ENCODE data around the gene TRAPPC3L. TPM values are rescaled to one million over a fixed set of nuclear protein-coding genes. Genes with fewer than 3 reads are reported as not detected.

Gene TRAPPC3L
- polyA plus RNA-seq, 2 of the 4 experiments (the other 2 are of a cell fraction): not detected

DNA sequence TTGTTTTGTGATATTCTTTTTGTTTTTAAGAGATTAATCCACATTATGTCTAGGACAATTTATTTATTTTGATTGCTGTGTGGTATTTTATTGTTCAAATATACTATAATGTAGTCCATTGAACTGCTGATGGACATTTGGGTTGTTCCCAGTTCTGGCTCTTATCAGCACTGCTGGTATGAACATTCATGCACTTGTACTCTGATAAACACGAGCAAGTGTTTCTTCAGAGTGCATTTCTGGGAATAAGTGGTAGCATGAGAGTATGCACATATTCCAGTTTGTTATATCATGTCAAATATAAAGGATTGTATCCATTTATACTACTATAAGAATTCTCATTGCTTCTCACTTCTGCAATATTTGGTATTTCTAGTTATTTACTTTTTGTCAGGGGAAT is 77.2 kb downstream of the TRAPPC3L start:
- CTCF ChIA-PET: no interaction called here
- DNase-seq (ENCODE audit: low read depth in 1 of 2, low spot score in 1 of 2) (no peak), ATAC-seq (no peak), FAIRE-seq (no peak)
- 17% methylated on average over 1 of the region's 1 CpG for WGBS (ENCODE audit: missing lambda C conversion rate)
- Histone ChIP-seq H3K4me1 (no peaks in the 10 kb centered on the region), H3K27ac (no peak overlapping the region), H3K9me3 (no peaks in the 10 kb centered on the region), H3K4me2 (no peak overlapping the region), H3K4me3 (no peak overlapping the region)
- TF ChIP-seq EHF (CRISPR knock-in tag; IDR thresholded peaks at IDR 0.05): no peak
- TF ChIP-seq, protein P1, sequence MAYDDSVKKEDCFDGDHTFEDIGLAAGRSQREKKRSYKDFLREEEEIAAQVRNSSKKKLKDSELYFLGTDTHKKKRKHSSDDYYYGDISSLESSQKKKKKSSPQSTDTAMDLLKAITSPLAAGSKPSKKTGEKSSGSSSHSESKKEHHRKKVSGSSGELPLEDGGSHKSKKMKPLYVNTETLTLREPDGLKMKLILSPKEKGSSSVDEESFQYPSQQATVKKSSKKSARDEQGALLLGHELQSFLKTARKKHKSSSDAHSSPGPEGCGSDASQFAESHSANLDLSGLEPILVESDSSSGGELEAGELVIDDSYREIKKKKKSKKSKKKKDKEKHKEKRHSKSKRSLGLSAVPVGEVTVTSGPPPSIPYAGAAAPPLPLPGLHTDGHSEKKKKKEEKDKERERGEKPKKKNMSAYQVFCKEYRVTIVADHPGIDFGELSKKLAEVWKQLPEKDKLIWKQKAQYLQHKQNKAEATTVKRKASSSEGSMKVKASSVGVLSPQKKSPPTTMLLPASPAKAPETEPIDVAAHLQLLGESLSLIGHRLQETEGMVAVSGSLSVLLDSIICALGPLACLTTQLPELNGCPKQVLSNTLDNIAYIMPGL (CRISPR knock-in tag; IDR thresholded peaks at IDR 0.05; ENCODE audit: borderline replicate concordance): no peak
- TF ChIP-seq EHMT2 (IDR thresholded peaks at IDR 0.05; ENCODE audit: low read depth): no peak
- no peak for TF ChIP-seq RFX5 (IDR thresholded peaks at IDR 0.05)
- no peak for TF ChIP-seq RCOR1 (IDR thresholded peaks at IDR 0.05; ENCODE audit: low read depth, low read length)
- no peak for TF ChIP-seq MAZ (IDR thresholded peaks at IDR 0.05; ENCODE audit: borderline replicate concordance, low read depth, low read length)
- TF ChIP-seq CHD2 (IDR thresholded peaks at IDR 0.05; ENCODE audit: low read length, partially characterized antibody): no peak
- no peak for TF ChIP-seq KDM1A (IDR thresholded peaks at IDR 0.05; ENCODE audit: low read depth)
- no peak for TF ChIP-seq JUN (IDR thresholded peaks at IDR 0.05)
- TF ChIP-seq EP300 (IDR thresholded peaks at IDR 0.05): no peak
- TF ChIP-seq CHD4 (IDR thresholded peaks at IDR 0.05; ENCODE audit: borderline replicate concordance): no peak
- TF ChIP-seq PHF8 (IDR thresholded peaks at IDR 0.05; ENCODE audit: borderline replicate concordance, low read depth): no peak
- TF ChIP-seq, protein P2, sequence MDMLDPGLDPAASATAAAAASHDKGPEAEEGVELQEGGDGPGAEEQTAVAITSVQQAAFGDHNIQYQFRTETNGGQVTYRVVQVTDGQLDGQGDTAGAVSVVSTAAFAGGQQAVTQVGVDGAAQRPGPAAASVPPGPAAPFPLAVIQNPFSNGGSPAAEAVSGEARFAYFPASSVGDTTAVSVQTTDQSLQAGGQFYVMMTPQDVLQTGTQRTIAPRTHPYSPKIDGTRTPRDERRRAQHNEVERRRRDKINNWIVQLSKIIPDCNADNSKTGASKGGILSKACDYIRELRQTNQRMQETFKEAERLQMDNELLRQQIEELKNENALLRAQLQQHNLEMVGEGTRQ (IDR thresholded peaks at IDR 0.05): no peak
- no peak for TF ChIP-seq FOXS1 (CRISPR knock-in tag; IDR thresholded peaks at IDR 0.05)
- TF ChIP-seq POLR2A (IDR thresholded peaks at IDR 0.05; ENCODE audit: low read length): no peak
- POLR2A ChIA-PET: no interaction called here

DNA sequence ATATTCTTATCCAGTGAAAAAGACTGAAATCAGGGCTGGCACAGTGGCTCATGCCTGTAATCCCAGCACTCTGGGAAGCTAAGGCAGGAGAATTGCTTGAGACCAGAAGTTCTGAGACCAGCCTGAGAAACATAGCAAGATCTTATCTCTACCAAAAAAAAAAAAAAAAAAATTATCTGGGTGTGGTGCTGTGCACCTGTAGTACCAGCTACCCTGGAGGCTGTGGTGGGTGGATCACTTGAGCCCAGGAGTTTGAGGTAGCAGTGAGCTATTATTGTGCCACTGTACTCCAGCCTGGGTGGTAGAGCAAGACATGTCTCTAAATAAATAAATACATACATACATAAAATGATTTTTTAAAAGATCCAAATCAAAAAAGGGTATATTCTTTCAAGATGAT is 78.0 kb downstream of the TRAPPC3L start:
- Histone ChIP-seq H3K4me2 (no peak overlapping the region), H3K27ac (no peak overlapping the region), H3K4me3 (no peak overlapping the region), H3K9me3 (no peaks in the 10 kb centered on the region), H3K4me1 (no peaks in the 10 kb centered on the region)
- FAIRE-seq (no peak), DNase-seq (ENCODE audit: low read depth in 1 of 2, low spot score in 1 of 2) (no peak), ATAC-seq (no peak)
- CTCF ChIA-PET: interaction anchor here (0.6 kb wide), 1 partner anchor 107 kb away, joined by 4 read pairs; no protein-coding TSS in a partner anchor
- TF ChIP-seq, protein P3, sequence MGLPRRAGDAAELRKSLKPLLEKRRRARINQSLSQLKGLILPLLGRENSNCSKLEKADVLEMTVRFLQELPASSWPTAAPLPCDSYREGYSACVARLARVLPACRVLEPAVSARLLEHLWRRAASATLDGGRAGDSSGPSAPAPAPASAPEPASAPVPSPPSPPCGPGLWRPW (IDR thresholded peaks at IDR 0.05): no peak
- no peak for TF ChIP-seq JUNB (IDR thresholded peaks at IDR 0.05)
- no peak for TF ChIP-seq KDM1A (IDR thresholded peaks at IDR 0.05; ENCODE audit: low read depth)
- TF ChIP-seq EHMT2 (IDR thresholded peaks at IDR 0.05; ENCODE audit: low read depth): no peak
- TF ChIP-seq, protein P4, sequence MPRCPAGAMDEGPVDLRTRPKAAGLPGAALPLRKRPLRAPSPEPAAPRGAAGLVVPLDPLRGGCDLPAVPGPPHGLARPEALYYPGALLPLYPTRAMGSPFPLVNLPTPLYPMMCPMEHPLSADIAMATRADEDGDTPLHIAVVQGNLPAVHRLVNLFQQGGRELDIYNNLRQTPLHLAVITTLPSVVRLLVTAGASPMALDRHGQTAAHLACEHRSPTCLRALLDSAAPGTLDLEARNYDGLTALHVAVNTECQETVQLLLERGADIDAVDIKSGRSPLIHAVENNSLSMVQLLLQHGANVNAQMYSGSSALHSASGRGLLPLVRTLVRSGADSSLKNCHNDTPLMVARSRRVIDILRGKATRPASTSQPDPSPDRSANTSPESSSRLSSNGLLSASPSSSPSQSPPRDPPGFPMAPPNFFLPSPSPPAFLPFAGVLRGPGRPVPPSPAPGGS (IDR thresholded peaks at IDR 0.05): no peak
- TF ChIP-seq NR3C1 (IDR thresholded peaks at IDR 0.05): no peak
- TF ChIP-seq EHF (CRISPR knock-in tag; IDR thresholded peaks at IDR 0.05): no peak
- TF ChIP-seq MYC (IDR thresholded peaks at IDR 0.05; ENCODE audit: borderline replicate concordance, low read length): no peak
- no peak for TF ChIP-seq GATA3 (IDR thresholded peaks at IDR 0.05; ENCODE audit: borderline replicate concordance)
- TF ChIP-seq FOSB (CRISPR knock-in tag; IDR thresholded peaks at IDR 0.05): no peak
- POLR2A ChIA-PET: no interaction called here

DNA sequence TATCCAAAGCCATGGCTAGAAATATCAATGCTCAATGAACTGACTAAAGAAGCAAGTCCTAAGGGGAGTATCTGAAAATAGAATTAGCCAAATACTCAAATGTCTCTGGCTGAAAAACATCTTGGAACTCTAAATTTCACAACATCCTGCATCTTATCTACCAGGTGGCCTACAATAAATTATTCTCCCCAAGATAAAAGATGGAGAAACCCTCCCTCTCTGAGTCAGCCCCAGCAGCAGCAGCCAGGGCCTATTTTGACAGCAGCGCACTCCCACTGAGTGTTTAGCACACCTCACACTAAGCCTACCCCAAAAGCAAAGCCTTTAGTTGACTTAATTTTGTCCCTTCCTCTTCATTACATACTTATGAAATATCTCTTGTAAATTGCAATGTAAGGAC is 78.4 kb downstream of the TRAPPC3L start:
- no peak overlapping the region for H3K4me2 ChIP-seq
- TF ChIP-seq TP53 (CRISPR knock-in tag; IDR thresholded peaks at IDR 0.05) (no peak), KDM5A (IDR thresholded peaks at IDR 0.05) (no peak), PHF8 (IDR thresholded peaks at IDR 0.05; ENCODE audit: borderline replicate concordance, low read depth) (no peak), RFX5 (IDR thresholded peaks at IDR 0.05) (no peak), MYC (IDR thresholded peaks at IDR 0.05; ENCODE audit: borderline replicate concordance, low read length) (no peak), BHLHE40 (IDR thresholded peaks at IDR 0.05; ENCODE audit: low read depth, low read length) (no peak), TFCP2L1 (CRISPR knock-in tag; IDR thresholded peaks at IDR 0.05) (no peak), RNF2 (IDR thresholded peaks at IDR 0.05; ENCODE audit: borderline replicate concordance, low read depth) (no peak), ESRRA (IDR thresholded peaks at IDR 0.05; ENCODE audit: borderline replicate concordance, low read length) (no peak), RCOR1 (IDR thresholded peaks at IDR 0.05; ENCODE audit: low read depth, low read length) (no peak)
- TF ChIP-seq, protein P5, sequence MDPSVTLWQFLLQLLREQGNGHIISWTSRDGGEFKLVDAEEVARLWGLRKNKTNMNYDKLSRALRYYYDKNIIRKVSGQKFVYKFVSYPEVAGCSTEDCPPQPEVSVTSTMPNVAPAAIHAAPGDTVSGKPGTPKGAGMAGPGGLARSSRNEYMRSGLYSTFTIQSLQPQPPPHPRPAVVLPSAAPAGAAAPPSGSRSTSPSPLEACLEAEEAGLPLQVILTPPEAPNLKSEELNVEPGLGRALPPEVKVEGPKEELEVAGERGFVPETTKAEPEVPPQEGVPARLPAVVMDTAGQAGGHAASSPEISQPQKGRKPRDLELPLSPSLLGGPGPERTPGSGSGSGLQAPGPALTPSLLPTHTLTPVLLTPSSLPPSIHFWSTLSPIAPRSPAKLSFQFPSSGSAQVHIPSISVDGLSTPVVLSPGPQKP (IDR thresholded peaks at IDR 0.05; ENCODE audit: low read depth, low read length): no peak
- H3K4me3 ChIP-seq: no peak overlapping the region
- 100% methylated on average over 1 of the region's 1 CpG for WGBS (ENCODE audit: missing lambda C conversion rate)
- POLR2A ChIA-PET: no interaction called here
- H3K27ac ChIP-seq: no peak overlapping the region
- no peak for FAIRE-seq
- no peaks in the 10 kb centered on the region for H3K4me1 ChIP-seq
- CTCF ChIA-PET: no interaction called here
- H3K9me3 ChIP-seq: no peaks in the 10 kb centered on the region
- ATAC-seq: no peak
- DNase-seq (ENCODE audit: low read depth in 1 of 2, low spot score in 1 of 2): no peak

Data from A549 (cell line).